HL-60/S4 treated with phorbol 12-myristate 13-acetate at 8.2 ng/mL for 4 days and 3 days (cell line): Measurements from ENCODE around the gene NUFIP1.

Source experiments
- in situ Hi-C: fragments of 300-500 bp; cut with MboI; formaldehyde crosslinking; loops from 2 replicates; pipeline ENCODE4 v1.15.0; 2022; ENCODE audit warnings: low sequenced_read_pairs

The NUFIP1 gene

DNA sequence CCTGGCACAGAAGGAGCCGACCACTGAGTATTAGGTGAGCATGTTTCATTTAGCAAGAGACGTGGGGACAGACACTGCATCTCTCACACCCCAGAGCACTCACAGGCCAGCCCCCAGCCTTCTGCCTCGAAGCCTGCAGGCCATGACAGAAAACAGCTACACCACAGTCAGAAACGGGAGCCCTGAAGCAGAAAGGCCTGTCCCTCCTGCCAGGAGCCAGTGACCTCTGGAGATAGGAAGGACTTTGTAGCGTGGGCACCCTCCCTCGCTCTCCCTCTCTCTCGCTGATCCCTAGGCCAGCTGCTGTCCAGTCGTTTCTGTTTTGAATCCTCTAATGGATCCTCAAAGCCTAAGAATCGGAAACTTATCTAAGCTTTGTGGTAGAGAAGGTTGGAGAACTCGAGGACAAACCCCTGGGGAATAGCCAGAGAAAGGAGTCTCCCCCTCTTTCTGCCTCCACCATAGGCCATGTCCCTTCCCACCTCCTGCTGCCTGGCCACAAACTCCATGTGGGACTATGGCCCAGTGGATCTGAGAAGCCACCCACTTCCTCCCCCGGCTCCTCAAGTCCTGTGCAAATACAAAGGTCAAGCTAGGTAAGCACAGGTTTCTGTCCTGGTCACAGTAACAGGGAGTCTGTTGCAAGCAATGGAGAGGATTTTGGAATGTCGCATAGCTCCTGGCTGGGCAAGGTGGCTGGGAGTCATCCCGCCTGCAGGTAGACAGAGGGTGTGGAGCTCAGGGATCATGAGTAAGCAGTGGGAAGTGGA lies 95.1 kb downstream of the NUFIP1 start:
- in situ Hi-C loops, result no loop called here
